CD4-positive, alpha-beta T cell treated with Interleukin-12 subunit alpha and Interleukin-12 subunit beta, for 1 hour (primary cell): ENCODE results near the gene EFEMP1.

ENCODE experiments used
- DNase-seq: peaks from one replicate; pipeline ENCODE4 v3.0.0-alpha.2; 2020

Gene EFEMP1

DNA sequence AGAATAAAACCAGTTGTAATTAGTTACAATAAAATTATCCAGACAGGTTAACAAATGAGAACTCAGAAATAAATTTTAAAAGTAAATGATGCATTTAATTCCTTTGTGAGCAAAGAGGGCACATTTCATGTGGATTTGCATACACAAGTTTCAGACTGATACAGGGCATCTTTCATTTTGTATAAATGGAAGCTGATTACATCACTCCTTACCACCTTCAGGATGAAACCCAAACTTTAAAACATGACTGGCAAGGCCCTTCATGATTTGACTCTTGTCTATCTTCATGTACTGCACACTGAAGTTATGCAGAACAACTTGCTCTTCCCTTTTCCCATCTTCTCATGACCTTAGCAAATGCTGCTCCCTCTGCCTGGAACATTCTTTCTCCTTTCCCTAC is 26.9 kb downstream of the EFEMP1 start:
- DNase-seq: no peak

DNA sequence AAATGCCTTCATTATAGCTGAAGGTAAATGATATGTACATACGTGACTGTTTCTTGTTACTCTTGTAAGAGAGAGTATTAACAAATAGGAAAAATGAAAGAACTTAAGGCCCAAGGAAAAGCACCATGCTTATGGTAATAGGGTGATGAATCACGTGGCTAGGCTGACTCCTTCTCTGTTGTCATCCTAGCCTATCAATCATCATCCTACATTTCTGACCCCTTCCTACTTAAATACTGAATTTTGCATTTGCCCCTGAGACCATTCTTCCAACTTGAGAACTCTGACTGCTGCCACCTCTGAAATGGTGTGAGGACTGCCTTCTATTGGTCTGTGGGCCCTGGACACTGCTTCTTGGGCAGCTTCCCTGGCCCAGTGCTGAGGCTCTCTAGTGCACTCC is 28.9 kb downstream of the EFEMP1 start:
- DNase-seq: no peak

- no peak for DNase-seq
Observed at GRCh38 chr2:55891671-55892094, 31.9 kb downstream of the EFEMP1 start.

DNA sequence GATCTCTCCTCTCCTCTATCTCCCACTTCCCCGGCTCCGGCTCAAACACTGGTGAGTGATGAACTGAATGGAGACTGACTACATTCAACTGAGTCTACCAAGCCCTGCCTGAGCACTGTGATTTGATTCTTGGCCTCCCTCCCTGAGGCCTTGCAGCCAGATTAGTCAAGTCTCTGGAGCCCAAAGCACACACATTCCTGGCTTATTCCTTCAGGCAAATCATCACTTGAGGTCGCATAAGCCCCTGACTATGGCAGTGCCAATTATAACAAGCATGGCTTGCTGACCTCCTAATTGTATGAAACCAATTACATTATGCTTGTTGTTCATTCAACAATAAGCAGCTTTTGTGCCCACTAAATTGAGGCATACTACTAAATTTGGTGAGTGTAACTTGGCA is 34.6 kb downstream of the EFEMP1 start:
- DNase-seq: no peak

GRCh38 chr2:55887901-55888624 is 35.5 kb downstream of the EFEMP1 start:
- no peak for DNase-seq

DNA sequence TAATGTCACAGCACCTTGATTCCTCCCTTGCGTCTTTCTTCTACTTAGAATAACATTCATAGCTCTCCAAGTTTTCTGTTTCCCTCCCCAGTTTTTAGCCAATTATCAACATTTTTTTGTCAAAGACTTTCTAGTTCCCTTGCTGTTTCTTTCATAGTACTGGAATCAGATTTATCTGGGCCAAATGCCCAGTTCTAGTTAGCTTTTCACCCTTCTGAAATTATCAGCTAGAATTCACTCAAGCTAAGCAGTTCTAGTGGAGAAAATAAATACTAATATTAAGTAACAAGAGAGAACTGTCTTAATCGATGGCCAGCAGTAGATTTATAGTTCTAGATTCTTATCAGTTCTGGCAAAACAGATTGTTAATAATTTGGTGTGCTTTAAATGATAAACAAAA is 36.2 kb downstream of the EFEMP1 start:
- DNase-seq: no peak

DNA sequence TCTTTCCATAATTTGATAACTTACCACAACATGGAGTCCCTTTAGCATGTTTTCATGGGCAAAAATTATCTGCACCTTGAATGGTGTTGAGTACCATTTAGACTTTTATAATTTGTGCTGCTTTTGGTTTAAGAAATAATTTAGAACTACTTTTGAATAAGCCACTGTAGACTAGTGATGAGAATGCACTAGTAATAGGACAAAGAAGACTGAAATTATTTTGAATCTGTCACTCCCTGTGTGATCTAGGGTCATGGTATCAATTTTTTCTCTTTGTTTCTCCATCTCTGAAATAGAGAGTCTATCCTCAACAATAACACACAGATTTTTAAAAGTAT is 37.7 kb downstream of the EFEMP1 start:
- DNase-seq: no peak

DNA sequence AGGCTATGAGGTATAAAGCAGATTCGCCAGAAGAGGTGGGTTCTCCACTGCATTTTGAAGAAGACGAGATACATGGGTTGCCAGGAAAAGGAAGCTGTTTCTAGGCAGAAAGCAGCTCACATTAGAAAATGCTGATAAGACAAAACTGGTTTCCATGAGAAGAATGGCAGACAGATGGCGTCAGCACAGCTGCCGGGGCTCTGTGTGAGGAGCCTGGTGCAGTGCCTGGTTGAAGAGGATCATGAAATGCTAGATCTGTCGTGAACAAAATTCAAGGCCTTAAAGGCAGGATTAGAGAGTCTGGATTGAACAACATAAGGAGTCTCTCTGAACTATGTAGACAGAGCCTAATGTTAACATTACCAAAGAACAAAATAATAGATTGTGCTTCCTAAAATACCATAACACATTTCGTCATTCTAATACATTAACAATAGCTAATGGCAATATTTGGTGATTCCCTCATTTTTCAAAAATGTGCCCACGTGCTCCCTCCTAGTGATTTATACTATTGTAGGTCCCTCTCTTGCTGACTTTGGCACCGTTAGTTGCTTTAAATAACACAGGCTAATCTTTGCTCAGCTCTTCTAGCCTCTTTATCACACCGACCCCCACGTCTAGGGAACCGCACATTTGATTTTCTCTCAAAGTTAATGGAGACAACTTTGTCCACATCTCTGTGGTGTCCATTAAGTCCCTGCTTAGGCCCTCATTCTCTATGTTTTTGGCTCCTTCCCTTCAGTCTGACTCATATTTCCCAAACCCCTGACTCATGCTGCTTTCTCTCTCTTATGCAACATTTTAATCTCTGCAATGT is 38.2 kb downstream of the EFEMP1 start:
- no peak for DNase-seq

DNA sequence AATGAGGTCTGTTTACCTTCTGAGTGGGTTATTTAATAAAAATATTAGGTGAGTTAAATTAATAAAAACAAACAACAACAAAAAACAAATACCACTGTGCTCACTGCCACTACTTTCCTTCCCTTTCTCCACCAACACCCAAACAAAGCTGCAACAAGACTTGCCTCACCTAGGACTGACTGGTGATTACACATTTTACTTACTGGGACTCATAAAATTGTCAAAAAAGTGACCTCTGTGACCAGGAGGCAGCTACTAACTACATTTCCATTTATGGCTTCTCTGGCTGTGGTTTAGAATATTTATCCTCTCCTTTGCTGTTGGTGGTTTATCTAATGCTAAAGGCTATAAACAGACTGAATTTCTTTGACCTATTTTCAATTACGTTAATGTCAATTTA is 39.8 kb downstream of the EFEMP1 start:
- DNase-seq: no peak

DNA sequence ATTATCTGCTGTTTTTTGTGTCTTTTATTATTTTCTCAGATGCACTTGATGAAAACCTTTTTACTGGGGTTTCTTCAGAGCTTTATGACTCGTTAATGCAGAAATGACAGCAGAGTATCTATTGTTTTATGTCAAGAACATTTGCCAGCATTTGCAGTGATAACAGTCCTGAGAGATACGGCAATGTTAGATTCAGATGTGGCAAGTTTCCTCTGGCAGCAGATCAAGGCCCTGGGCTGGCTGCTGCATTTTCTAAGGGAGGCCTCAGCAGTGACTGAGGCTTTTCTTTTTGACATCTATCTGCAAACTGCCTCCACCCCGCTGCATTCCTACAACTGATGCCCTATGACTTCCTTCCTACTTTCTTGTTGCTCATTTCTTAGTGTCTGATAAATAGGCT is 40.2 kb downstream of the EFEMP1 start:
- no peak for DNase-seq

DNA sequence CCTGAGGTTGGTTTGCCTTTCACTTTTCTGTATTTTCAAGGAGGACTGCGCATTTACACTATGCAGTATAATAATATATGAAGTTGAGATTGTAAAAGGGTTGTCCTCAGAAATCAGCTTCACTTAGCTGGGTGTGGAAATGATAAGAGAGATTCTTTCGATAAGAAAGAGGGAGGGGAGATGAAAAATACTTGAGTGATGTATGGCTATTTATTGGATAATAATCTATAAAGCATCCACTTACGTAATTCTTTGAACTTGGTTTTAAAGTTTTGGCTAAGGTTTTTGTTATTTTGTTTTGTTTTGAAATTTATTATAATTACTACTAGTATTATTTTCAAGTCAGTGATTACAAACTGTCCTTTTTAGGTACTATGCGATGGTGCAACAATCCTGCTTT is 40.6 kb downstream of the EFEMP1 start:
- no peak for DNase-seq

DNA sequence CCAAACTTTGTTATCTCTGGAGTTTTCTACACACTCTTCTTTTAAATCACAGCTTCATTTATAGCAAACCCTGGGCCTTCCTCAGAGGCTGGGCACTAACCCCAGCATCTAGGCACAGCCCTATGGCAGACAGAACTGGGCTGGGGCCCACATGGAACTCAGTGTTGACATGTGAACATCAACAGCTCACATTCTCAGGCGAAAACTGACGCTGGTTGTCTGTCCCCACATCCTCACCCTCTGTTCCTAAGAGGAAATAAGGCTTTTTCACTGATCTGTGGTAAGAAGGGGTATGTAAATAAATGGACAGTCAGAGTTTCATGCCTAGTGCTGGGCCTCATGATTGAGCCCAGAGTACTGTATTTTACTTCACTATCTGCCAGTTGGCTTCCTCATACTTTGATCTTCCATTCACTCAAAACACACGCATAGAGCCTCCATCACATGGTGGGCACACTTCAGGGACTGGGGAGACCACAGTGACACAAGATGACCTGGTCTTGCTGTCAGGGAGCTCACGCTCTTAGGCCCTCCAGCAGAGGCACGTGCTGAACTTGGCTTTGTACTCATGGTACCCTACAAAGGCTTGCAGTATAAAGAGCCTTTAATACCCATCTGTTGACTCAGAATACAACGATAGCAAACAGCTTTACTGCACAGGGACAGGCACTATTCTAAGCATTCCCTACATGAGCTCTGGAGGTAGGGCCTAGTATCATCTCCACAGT is 43.0 kb downstream of the EFEMP1 start:
- no peak for DNase-seq

DNA sequence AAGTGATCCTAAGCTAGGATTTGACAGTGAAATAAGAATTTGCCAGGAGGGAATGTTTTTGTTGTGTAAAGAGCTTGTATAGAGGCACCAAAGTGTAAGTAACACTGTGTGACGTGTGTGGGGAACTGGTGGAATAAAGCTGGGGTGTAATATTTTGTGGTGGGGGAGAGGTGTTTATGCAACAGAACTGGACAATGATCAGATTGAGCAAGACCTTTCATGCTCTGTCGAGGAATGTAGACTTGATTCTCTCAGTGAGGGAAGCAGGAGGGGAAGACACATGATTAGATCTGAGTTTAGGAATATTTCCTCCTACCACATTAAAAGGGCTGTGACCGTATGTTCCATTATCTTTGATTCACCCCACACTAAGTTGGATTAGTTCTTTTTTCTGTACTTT is 43.6 kb downstream of the EFEMP1 start:
- DNase-seq: no peak

DNA sequence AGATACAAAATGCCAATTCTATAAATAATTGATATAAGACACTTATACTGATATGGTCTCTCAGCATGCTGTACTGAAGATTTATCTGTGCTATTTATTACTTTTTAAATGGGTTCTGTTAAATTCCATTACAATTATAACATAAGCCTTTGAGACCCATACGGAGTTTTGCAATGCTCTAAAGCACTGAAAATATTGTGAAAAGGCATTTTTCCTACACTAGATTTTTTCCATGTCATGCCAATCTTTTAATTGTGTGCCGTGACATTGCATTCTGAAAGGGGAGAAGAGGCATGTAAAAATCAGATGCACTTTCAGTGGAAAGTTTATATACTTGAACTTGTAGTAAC is 46.5 kb downstream of the EFEMP1 start:
- DNase-seq: no peak

- DNase-seq: no peak
Observed at GRCh38 chr2:55876429-55877086, 47.0 kb downstream of the EFEMP1 start.

GRCh38 chr2:55875434-55876135 is 48.0 kb downstream of the EFEMP1 start:
- DNase-seq: no peak

DNA sequence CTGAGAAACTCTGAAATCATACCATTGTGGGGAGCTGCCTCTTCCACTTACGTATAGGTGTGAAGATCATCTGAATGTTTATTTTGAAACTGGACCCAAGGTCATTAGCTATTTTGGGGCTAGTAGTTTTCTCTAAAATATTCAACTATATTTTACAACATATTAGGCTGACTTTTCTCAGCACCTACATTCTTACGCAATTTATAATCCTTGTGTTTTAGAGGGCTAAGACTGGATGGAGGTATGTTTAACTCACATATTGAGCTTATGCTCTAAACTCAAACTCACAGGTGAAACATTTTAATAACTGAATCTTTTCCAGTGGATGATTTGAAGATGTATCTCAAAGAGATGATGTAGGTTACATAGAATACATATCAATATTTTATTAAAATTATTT is 49.2 kb downstream of the EFEMP1 start:
- no peak for DNase-seq

- no peak for DNase-seq
Observed at GRCh38 chr2:55871637-55872036, 51.9 kb downstream of the EFEMP1 start.

GRCh38 chr2:55869637-55870325 is 53.8 kb downstream of the EFEMP1 start:
- no peak for DNase-seq

- no peak for DNase-seq
Observed at GRCh38 chr2:55865096-55865835, 58.3 kb downstream of the EFEMP1 start.

DNA sequence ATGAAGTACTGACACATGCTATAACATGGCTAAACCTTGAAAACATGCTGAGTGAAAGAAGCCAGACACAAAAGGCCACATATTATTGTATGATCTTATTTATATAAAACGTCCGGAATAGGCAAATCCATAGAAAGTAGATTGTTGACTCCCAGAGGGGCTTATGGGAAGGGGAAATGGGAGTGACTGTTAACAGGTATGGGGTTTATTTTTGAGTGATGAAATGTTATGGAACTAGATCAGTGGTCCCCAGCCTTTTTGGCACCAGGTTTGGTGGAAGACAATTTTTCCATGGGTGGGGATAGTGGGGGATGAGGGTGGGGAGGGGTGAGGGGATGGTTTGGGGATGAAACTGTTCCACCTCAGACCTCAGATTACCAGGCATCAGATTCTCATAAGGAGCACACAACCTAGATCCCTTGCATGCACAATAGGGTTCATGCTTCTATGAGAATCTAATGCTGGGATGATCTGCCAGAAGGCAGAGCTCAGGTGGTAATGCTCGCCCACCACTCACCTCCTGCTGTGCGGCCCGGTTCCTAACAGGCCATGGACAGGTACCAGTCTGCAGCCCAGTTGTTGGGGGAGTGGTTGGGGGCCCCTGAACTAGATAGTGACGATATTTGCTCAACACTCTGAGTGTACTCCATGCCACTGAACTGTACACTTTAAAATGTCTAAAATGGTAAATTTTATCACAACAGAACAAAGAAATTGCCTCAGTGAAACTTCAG is 59.1 kb downstream of the EFEMP1 start:
- DNase-seq: no peak
